ENCODE measurements around the gene AADACL4. TPM values are rescaled to one million over a fixed set of nuclear protein-coding genes. Genes with fewer than 3 reads are reported as not detected.
A peak's percentile ranks its signal among the peaks of the same experiment; 100 is the strongest.

AADACL4 gene
- total RNA-seq, 1 donor from 2014 or later = not detected

GRCh38 chr1:12621346-12622335 lies 22.2 kb upstream of the AADACL4 start:
- H2AFZ ChIP-seq (ENCODE audit: low read depth, low read length) = peak overlapping the region; percentile 11
- Mint-ChIP-seq H3K27ac (ENCODE audit: unreplicated experiment) (no peak overlapping the region), H3K4me1 (ENCODE audit: low read depth, unreplicated experiment) (peaks cover 15% of the 10 kb centered on the region), H3K4me3 (ENCODE audit: unreplicated experiment) (no peak overlapping the region), H3K36me3 (ENCODE audit: low read depth, unreplicated experiment) (no peaks in the 10 kb centered on the region), H3K9me3 (ENCODE audit: unreplicated experiment) (no peaks in the 10 kb centered on the region), H3K27me3 (ENCODE audit: low read depth, unreplicated experiment) (peaks cover 25% of the 10 kb centered on the region)
- TF ChIP-seq CTCF (IDR thresholded peaks at IDR 0.05; ENCODE audit: insufficient read depth, low read depth, low read length) = no peak
- no peak for TF ChIP-seq EZH2 (IDR thresholded peaks at IDR 0.05; ENCODE audit: insufficient read depth, low read length)
- no peak overlapping the region for H3K27ac ChIP-seq (ENCODE audit: low read depth, low read length)
- no peak overlapping the region for H3K4me3 ChIP-seq (ENCODE audit: insufficient read depth, low read depth, low read length)
- H3K4me1 ChIP-seq (ENCODE audit: insufficient read depth, low read length) = peaks cover 26% of the 10 kb centered on the region
- H3K4me2 ChIP-seq (ENCODE audit: low read length) = peak overlapping the region; percentile 47
- H4K20me1 ChIP-seq (ENCODE audit: insufficient read depth, low read length) = no peaks in the 10 kb centered on the region
- DNase-seq (ENCODE audit: low read depth) (peak; percentile 42), FAIRE-seq (no peak)
- no peaks in the 10 kb centered on the region for H3K9me3 ChIP-seq (ENCODE audit: insufficient read depth, low read depth, low read length)
- H3K9ac ChIP-seq (ENCODE audit: low read length) = no peak overlapping the region
- no peaks in the 10 kb centered on the region for H3K36me3 ChIP-seq (ENCODE audit: insufficient read depth, low read length)
- H3K27me3 ChIP-seq (ENCODE audit: insufficient read depth, low read length) = peaks cover 5% of the 10 kb centered on the region
- H3K79me2 ChIP-seq (ENCODE audit: insufficient read depth, low read length) = peaks cover 9% of the 10 kb centered on the region

DNA sequence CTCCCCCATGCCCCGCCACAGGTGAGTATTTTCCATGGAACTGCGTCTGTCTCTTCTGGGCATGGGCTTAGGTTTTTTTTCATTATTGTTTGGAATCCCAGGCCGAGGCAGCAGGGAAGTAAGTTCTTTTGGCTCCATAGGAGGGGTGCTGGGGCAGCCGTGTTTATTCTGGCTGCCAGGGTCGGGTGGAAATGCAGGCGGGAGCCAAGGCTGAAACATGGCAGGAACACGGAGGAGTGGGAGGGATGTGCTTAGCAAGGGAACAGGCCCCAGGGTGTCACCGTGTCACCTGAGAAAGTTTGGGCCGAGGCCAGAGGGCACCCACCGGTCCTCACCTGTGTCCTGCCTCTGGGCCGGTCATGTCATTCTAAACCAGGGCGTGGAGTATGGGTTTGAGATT lies 21.4 kb upstream of the AADACL4 start:
- Histone ChIP-seq H4K20me1 (ENCODE audit: insufficient read depth, low read length) (no peaks in the 10 kb centered on the region), H3K9me3 (ENCODE audit: insufficient read depth, low read depth, low read length) (no peaks in the 10 kb centered on the region), H3K36me3 (ENCODE audit: insufficient read depth, low read length) (no peaks in the 10 kb centered on the region), H3K4me1 (ENCODE audit: insufficient read depth, low read length) (peaks cover 26% of the 10 kb centered on the region), H3K27ac (ENCODE audit: low read depth, low read length) (no peak overlapping the region), H3K9ac (ENCODE audit: low read length) (no peak overlapping the region), H3K4me2 (ENCODE audit: low read length) (no peak overlapping the region), H3K79me2 (ENCODE audit: insufficient read depth, low read length) (peaks cover under 1% of the 10 kb centered on the region), H3K4me3 (ENCODE audit: insufficient read depth, low read depth, low read length) (no peak overlapping the region), H2AFZ (ENCODE audit: low read depth, low read length) (no peak overlapping the region), H3K27me3 (ENCODE audit: insufficient read depth, low read length) (peaks cover 5% of the 10 kb centered on the region)
- DNase-seq (ENCODE audit: low read depth) = no peak
- TF ChIP-seq EZH2 (IDR thresholded peaks at IDR 0.05; ENCODE audit: insufficient read depth, low read length) (no peak), CTCF (IDR thresholded peaks at IDR 0.05; ENCODE audit: insufficient read depth, low read depth, low read length) (no peak)
- peaks cover 12% of the 10 kb centered on the region for H3K4me1 Mint-ChIP-seq (ENCODE audit: low read depth, unreplicated experiment)
- no peak overlapping the region for H3K27ac Mint-ChIP-seq (ENCODE audit: unreplicated experiment)
- H3K9me3 Mint-ChIP-seq (ENCODE audit: unreplicated experiment) = no peaks in the 10 kb centered on the region
- no peaks in the 10 kb centered on the region for H3K36me3 Mint-ChIP-seq (ENCODE audit: low read depth, unreplicated experiment)
- no peak overlapping the region for H3K4me3 Mint-ChIP-seq (ENCODE audit: unreplicated experiment)
- FAIRE-seq = no peak
- H3K27me3 Mint-ChIP-seq (ENCODE audit: low read depth, unreplicated experiment) = peaks cover 25% of the 10 kb centered on the region

DNA sequence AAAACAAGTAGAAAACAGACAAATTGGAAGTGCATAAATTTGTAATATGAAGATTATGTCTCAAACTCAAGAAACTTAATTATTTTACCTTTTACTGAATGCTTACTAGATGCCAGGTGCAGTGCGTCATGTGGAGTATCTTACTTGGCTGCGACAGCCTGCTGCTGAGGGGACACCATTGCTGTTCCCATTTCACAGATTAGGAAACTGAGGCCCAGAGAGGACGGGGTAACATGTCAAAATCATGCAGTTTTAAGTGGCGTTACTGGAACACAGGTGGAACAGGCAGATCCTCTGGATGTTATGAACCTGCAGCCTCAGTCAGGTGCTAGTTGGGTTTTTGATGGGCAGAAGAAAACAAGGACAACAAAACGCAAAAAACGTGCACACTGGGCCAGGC lies 18.6 kb upstream of the AADACL4 start:
- peaks cover 28% of the 10 kb centered on the region for H3K27me3 Mint-ChIP-seq (ENCODE audit: low read depth, unreplicated experiment)
- Histone ChIP-seq H4K20me1 (ENCODE audit: insufficient read depth, low read length) (no peaks in the 10 kb centered on the region), H3K9ac (ENCODE audit: low read length) (no peak overlapping the region), H3K27me3 (ENCODE audit: insufficient read depth, low read length) (peaks cover 7% of the 10 kb centered on the region), H3K4me2 (ENCODE audit: low read length) (no peak overlapping the region), H2AFZ (ENCODE audit: low read depth, low read length) (no peak overlapping the region), H3K27ac (ENCODE audit: low read depth, low read length) (no peak overlapping the region), H3K4me1 (ENCODE audit: insufficient read depth, low read length) (peaks cover 8% of the 10 kb centered on the region), H3K36me3 (ENCODE audit: insufficient read depth, low read length) (no peaks in the 10 kb centered on the region), H3K79me2 (ENCODE audit: insufficient read depth, low read length) (no peaks in the 10 kb centered on the region), H3K9me3 (ENCODE audit: insufficient read depth, low read depth, low read length) (no peaks in the 10 kb centered on the region), H3K4me3 (ENCODE audit: insufficient read depth, low read depth, low read length) (no peak overlapping the region)
- H3K36me3 Mint-ChIP-seq (ENCODE audit: low read depth, unreplicated experiment) = no peaks in the 10 kb centered on the region
- H3K9me3 Mint-ChIP-seq (ENCODE audit: unreplicated experiment) = no peaks in the 10 kb centered on the region
- TF ChIP-seq CTCF (IDR thresholded peaks at IDR 0.05; ENCODE audit: insufficient read depth, low read depth, low read length) = no peak
- no peak for TF ChIP-seq EZH2 (IDR thresholded peaks at IDR 0.05; ENCODE audit: insufficient read depth, low read length)
- H3K27ac Mint-ChIP-seq (ENCODE audit: unreplicated experiment) = no peak overlapping the region
- no peak overlapping the region for H3K4me3 Mint-ChIP-seq (ENCODE audit: unreplicated experiment)
- peaks cover 4% of the 10 kb centered on the region for H3K4me1 Mint-ChIP-seq (ENCODE audit: low read depth, unreplicated experiment)
- DNase-seq (ENCODE audit: low read depth) = no peak
- no peak for FAIRE-seq
